Thoracic aorta (tissue), 2 donors: Measurements from ENCODE around the gene SSBP4. TPM values are rescaled to one million over a fixed set of nuclear protein-coding genes. Genes with fewer than 3 reads are reported as not detected.

ENCODE experiments used
- ATAC-seq: fragments of 150-250 bp; one replicate; pipeline ENCODE4 v1.8.0; 2017; ENCODE audit warnings: low read depth; ENCODE audit not compliant: insufficient number of reproducible peaks, low FRiP score
- DNase-seq: peaks from one replicate; pipeline ENCODE4 v3.0.0-alpha.2; 2020; ENCODE audit warnings: low spot score
- H3K27ac ChIP-seq, 2 donors: fragments of 200-600 bp; sonication (generic); 1 replicate in 1 of 2; 2 replicates in 1 of 2; pipeline ENCODE4 v1.5.1; 2016; ENCODE audit warnings: mild to moderate bottlenecking in 2 of 2, moderate library complexity in 2 of 2
- H3K27me3 ChIP-seq: fragments of 200-600 bp; sonication (generic); replicated peaks from 2 replicates; pipeline ENCODE4 v1.6.0; 2016; ENCODE audit warnings: mild to moderate bottlenecking; ENCODE audit not compliant: insufficient read depth
- H3K36me3 ChIP-seq: fragments of 200-600 bp; sonication (generic); one replicate; pipeline ENCODE4 v1.5.1; 2016
- H3K4me1 ChIP-seq, 2 donors: fragments of 200-600 bp; sonication (generic); 1 replicate in 1 of 2; 2 replicates in 1 of 2; pipeline versions ENCODE4 v1.5.1 to v1.6.0; 2016; ENCODE audit warnings: low read depth in 2 of 2, mild to moderate bottlenecking in 1 of 2; ENCODE audit not compliant: control insufficient read depth in 1 of 2
- H3K4me3 ChIP-seq: fragments of 200-600 bp; sonication (generic); 2 replicates; pipeline ENCODE4 v1.5.1; 2016; ENCODE audit warnings: mild to moderate bottlenecking
- H3K9me3 ChIP-seq: fragments of 200-600 bp; sonication (generic); 2 replicates; pipeline ENCODE4 v1.5.1; 2016
- CTCF ChIP-seq: fragments of 200-600 bp; sonication (generic); IDR thresholded peaks from one replicate; pipeline ENCODE4 v1.5.1; 2019; ENCODE audit warnings: antibody characterized with exemption
- total RNA-seq, 2 donors: library from RNA; depleted of rRNA; stranded (reverse); fragments of >200 nt; gene quantifications; one replicate each; pipeline versions ENCODE4 v1.1.0 to v1.2.3, GENCODE V29; 2016

Gene SSBP4
- total RNA-seq, 2 donors from 2014 or later: 87.7 to 94.9 TPM

- Histone ChIP-seq H3K4me3 (no peak overlapping the region), H3K27ac (peak overlapping the region; percentile 15 to 54), H3K36me3 (no peaks in the 10 kb centered on the region), H3K9me3 (no peaks in the 10 kb centered on the region), H3K4me1 (peaks cover 45 to 68% of the 10 kb centered on the region in 2 donors), H3K27me3 (no peaks in the 10 kb centered on the region)
- ATAC-seq (no peak), DNase-seq (no peak)
- no peak for TF ChIP-seq CTCF
Observed at GRCh38 chr19:18477974-18478373, 58.8 kb downstream of the SSBP4 start.

GRCh38 chr19:18478545-18479311 lies 59.5 kb downstream of the SSBP4 start:
- Histone ChIP-seq H3K4me3 (peak overlapping the region; percentile 27), H3K27me3 (no peaks in the 10 kb centered on the region), H3K9me3 (no peaks in the 10 kb centered on the region), H3K27ac (peak overlapping the region; percentile 15 to 54), H3K4me1 (peaks cover 51 to 68% of the 10 kb centered on the region in 2 donors), H3K36me3 (no peaks in the 10 kb centered on the region)
- DNase-seq (peak; percentile 58), ATAC-seq (peak; percentile 1)
- no peak for TF ChIP-seq CTCF

GRCh38 chr19:18480006-18480691 lies 61.0 kb downstream of the SSBP4 start:
- no peaks in the 10 kb centered on the region for H3K27me3 ChIP-seq
- no peaks in the 10 kb centered on the region for H3K36me3 ChIP-seq
- H3K27ac ChIP-seq: peak overlapping the region; percentile 27 to 45
- peaks cover 51 to 68% of the 10 kb centered on the region in 2 donors for H3K4me1 ChIP-seq
- no peak for TF ChIP-seq CTCF
- ATAC-seq (peak; percentile 38), DNase-seq (peak; percentile 40)
- H3K9me3 ChIP-seq: no peaks in the 10 kb centered on the region
- peak overlapping the region; percentile 8 for H3K4me3 ChIP-seq

- no peak for DNase-seq
- no peak overlapping the region for H3K27ac ChIP-seq
- peaks cover 66 to 83% of the 10 kb centered on the region in 2 donors for H3K4me1 ChIP-seq
- H3K4me3 ChIP-seq: no peak overlapping the region
- no peaks in the 10 kb centered on the region for H3K9me3 ChIP-seq
- H3K27me3 ChIP-seq: no peaks in the 10 kb centered on the region
- ATAC-seq: no peak
- no peaks in the 10 kb centered on the region for H3K36me3 ChIP-seq
- no peak for TF ChIP-seq CTCF
Observed at GRCh38 chr19:18481505-18482222, 62.5 kb downstream of the SSBP4 start.
